OCI-LY7 (cell line): ENCODE measurements around the gene ADD1.

ENCODE experiments used
- EZH2phosphoT487 ChIP-seq: fragments of 200-600 bp; sonication (generic); IDR thresholded peaks from 2 replicates; pipeline ENCODE4 v1.6.1; 2018; ENCODE audit warnings: low read depth, borderline replicate concordance, mild to moderate bottlenecking, mixed run types, antibody characterized with exemption, low read length, moderate library complexity, mixed read lengths
- TF ChIP-seq, protein P1 (sequence below): fragments of 200-600 bp; sonication (generic); conservative IDR thresholded peaks from 2 replicates; pipeline ENCODE4 v1.5.1; 2014; ENCODE audit warnings: mild to moderate bottlenecking, antibody characterized with exemption, low read length, moderate library complexity, mixed read lengths

DNA sequence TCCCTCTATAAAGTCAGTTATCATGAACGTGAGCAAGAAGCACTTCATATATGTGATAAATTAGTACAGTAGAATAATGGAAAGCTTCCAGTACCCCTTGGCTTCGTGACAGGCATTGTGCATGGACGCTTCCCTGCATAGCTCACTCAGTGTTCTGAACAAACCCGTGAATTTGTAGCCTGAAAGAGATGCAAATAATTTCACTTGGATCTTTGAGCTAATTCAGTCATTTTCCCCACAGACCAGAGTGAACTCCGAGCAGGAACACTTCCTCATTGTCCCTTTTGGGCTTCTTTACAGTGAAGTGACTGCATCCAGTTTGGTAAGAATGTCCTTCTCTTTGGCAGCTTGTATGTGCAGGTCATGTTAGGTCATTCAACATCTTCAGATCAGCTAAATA, 50.1 kb downstream of the ADD1 start:
- TF ChIP-seq, protein P1, sequence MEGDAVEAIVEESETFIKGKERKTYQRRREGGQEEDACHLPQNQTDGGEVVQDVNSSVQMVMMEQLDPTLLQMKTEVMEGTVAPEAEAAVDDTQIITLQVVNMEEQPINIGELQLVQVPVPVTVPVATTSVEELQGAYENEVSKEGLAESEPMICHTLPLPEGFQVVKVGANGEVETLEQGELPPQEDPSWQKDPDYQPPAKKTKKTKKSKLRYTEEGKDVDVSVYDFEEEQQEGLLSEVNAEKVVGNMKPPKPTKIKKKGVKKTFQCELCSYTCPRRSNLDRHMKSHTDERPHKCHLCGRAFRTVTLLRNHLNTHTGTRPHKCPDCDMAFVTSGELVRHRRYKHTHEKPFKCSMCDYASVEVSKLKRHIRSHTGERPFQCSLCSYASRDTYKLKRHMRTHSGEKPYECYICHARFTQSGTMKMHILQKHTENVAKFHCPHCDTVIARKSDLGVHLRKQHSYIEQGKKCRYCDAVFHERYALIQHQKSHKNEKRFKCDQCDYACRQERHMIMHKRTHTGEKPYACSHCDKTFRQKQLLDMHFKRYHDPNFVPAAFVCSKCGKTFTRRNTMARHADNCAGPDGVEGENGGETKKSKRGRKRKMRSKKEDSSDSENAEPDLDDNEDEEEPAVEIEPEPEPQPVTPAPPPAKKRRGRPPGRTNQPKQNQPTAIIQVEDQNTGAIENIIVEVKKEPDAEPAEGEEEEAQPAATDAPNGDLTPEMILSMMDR = no peak
- TF ChIP-seq EZH2phosphoT487 = no peak
